Measurements from ENCODE around the gene PTOV1.

GRCh38 chr19:49807058-49807903, 43.7 kb upstream of the PTOV1 start:
- TF ChIP-seq POLR2AphosphoS5 (IDR thresholded peaks at IDR 0.05) (no peak), EP300 (IDR thresholded peaks at IDR 0.05) (no peak), CTCF (IDR thresholded peaks at IDR 0.05) (no peak), POLR2A (IDR thresholded peaks at IDR 0.05) (no peak)

Measured in gastroesophageal sphincter (tissue), 3 donors.